Measurements from ENCODE around the gene CC2D2A. TPM values are rescaled to one million over a fixed set of nuclear protein-coding genes. Genes with fewer than 3 reads are reported as not detected.
A peak's percentile ranks its signal among the peaks of the same experiment; 100 is the strongest.

CC2D2A gene
- total RNA-seq, 3 donors from 2014 or later, result 6.3 to 39.1 (median 7.6) TPM

DNA sequence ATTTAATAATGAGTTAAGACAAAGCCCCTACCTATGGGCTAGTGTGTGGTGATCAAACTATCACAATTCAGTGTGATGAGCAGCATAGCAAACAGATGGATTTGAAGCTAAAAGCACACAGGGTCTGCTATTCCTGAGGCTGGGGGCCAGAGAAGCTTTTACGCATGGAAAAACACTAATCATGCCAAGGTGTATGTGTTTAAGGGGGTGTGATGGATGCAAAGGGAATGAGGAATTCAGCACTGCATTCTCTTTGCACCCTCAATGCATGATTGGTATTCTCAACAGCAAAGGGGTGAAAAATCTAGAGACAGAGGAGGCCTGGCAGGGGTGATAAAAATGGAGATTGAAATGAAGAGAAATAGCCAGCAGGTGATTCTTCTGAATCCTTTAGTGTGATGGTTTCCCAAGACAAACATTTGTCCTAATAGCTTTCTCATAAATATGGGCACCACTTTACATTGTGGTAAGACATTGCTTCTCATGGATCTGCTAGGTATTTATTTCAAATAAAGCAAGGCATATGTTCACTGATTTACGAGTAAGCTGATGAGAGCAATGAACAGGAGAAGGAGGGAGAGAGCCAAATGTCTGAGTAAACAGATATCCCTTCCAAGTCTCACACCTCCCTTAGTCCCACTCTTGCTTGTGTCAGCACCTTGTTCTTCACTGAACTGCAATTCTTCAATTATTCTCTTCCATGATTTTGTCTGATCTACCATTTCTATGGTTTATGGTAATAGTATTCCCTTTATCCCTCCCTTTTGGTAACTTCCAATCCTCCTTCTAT is 26.1 kb upstream of the CC2D2A start:
- Histone ChIP-seq H3K4me3 (no peak overlapping the region), H3K36me3 (ENCODE audit: low read depth) (no peaks in the 10 kb centered on the region), H3K9me3 (no peaks in the 10 kb centered on the region), H3K4me1 (ENCODE audit: low read depth) (no peaks in the 10 kb centered on the region)
- TF ChIP-seq CTCF (IDR thresholded peaks at IDR 0.05), result no peak
- no peak for DNase-seq
- intact Hi-C loops (cut with DNase I, micrococcal nuclease), result no loop called here
- no peak for ATAC-seq

GRCh38 chr4:15444276-15444675 is 25.4 kb upstream of the CC2D2A start:
- intact Hi-C loops (cut with DNase I, micrococcal nuclease), result no loop called here
- Histone ChIP-seq H3K36me3 (ENCODE audit: low read depth) (no peaks in the 10 kb centered on the region), H3K4me3 (no peak overlapping the region), H3K4me1 (ENCODE audit: low read depth) (no peaks in the 10 kb centered on the region), H3K9me3 (no peaks in the 10 kb centered on the region)
- DNase-seq (no peak), ATAC-seq (no peak)
- no peak for TF ChIP-seq CTCF (IDR thresholded peaks at IDR 0.05)

DNA sequence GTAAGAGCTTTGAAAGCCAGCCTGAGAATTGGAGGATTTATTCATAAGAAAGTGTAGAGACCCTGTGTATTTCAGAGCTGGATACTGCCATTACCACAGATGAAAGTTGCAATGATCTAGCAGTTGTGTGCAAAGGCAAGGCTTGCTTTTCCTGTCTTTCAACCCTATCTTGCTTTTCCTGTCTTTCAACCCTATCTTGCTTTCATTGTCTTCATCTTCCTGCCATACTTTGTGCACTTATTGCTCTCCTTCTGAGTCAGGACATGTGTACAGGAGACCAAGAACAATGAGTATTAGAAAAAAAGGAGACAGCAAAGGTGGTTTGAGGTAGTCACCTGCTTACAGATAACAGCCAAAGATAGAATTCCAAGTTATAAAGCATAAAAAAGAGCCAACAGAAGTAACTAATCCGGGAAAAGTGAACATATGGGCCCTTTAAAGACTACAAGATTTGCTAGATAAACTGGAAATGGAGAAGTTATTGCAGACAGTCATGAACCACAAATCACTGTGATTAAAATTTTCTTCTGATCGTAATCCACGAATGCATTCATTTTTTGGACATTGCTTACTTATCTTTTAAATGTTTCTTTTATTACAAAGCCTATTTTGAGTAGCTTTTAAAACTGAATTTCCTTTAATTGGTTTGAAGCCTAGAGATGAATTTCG is 24.7 kb upstream of the CC2D2A start:
- H3K4me1 ChIP-seq (ENCODE audit: low read depth), result no peaks in the 10 kb centered on the region
- DNase-seq (no peak), ATAC-seq (no peak)
- no peaks in the 10 kb centered on the region for H3K36me3 ChIP-seq (ENCODE audit: low read depth)
- H3K4me3 ChIP-seq, result no peak overlapping the region
- intact Hi-C loops (cut with DNase I, micrococcal nuclease), result no loop called here
- TF ChIP-seq CTCF (IDR thresholded peaks at IDR 0.05), result no peak
- no peaks in the 10 kb centered on the region for H3K9me3 ChIP-seq

DNA sequence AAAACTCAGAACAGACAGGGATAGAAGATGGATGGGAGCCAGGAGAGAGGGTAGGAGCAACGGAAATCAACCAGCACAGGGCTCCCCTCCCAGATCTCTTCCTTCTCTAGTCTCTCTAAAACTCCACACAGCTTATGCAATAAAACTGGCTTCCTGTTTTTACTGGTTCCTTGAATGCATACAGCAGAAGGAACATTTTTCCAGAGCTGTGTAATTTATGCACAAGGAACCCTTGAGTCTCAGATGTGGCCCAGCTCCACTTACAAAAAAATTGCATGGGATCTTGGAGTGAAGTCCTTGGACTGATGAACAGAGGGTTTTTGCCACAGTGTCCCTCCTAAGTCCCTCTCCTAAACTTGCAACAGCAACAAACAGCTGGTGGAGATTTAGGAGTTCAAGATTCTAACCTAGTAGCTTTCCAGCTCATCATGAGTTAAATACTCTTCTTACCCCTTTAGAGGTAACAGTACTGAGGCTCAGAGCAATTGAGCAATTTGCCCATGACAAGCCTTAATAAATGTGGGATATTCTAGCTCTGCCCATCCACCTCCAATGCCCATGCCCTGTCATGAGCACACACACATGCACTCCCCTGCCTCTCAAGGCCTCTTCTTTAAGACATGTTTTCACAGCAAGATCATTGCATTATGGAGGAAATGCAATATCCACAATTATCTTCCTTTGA is 18.4 kb upstream of the CC2D2A start:
- no peak for DNase-seq
- peak; percentile 28 for ATAC-seq
- H3K36me3 ChIP-seq (ENCODE audit: low read depth), result no peaks in the 10 kb centered on the region

More for the DNA sequence above, 18.4 kb upstream of the CC2D2A start:
- no peaks in the 10 kb centered on the region for H3K9me3 ChIP-seq
- H3K4me3 ChIP-seq, result no peak overlapping the region
- no peaks in the 10 kb centered on the region for H3K4me1 ChIP-seq (ENCODE audit: low read depth)
- intact Hi-C loops (cut with DNase I, micrococcal nuclease), result no loop called here
- no peak for TF ChIP-seq CTCF (IDR thresholded peaks at IDR 0.05)
